GM19468 (cell line): ENCODE results near the gene ABLIM2.

Experiments used
- ATAC-seq: cut with Tn5 transposase; IDR thresholded peaks from one replicate; pipeline ENCODE4 v1.9.1; 2021; ENCODE audit warnings: mild to moderate bottlenecking, moderate library complexity, moderate number of reproducible peaks; ENCODE audit not compliant: unreplicated experiment; ENCODE audit errors: extremely low read depth

The ABLIM2 gene

DNA sequence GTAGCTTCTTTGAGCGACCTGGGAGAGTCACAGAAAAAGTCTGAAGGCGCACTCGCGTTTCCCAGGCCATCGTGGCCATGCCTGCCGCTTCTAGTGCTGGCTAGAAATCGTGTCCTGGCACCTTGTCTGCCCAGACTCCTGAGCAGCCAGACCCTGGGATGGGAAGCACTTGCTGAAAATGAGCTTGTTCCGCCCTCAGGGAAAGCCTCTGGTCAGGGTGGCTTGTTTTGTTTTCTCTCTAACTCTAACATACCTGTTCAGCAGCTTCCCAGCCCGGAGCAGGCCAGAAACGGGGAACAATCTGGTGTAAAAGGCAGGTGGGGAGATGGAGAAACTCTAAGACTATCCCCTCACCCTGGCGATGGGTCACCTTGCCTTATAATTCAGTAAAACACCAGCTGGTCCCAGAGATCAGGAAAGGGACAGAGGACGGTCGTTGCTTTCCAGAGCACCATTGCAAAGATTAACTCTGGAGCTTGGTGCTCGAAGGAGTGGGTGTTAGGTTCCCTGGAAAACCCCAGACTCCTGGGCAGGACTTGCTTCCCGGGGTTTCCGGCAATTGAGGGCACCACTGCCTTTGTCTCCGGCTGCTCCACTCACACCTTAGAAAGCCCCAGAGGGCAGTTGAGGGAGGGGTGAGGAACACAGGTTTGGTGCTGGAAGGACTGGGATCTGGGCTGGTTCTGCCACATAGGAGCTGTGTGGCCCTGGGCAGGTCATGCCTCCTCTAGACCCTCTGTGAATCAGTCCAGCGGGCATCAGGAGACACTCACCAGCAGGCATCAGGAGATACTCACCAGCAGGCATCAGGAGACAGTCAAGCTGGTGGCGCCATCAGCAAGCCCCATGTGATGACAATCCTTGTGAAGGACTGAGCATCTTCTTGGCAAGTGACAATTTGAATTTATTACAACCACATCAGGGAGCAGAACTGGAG is 36.0 kb upstream of the ABLIM2 start:
- ATAC-seq, result no peak

- ATAC-seq, result peak; percentile 86
Observed at GRCh38 chr4:8192748-8193738, 34.4 kb upstream of the ABLIM2 start.

DNA sequence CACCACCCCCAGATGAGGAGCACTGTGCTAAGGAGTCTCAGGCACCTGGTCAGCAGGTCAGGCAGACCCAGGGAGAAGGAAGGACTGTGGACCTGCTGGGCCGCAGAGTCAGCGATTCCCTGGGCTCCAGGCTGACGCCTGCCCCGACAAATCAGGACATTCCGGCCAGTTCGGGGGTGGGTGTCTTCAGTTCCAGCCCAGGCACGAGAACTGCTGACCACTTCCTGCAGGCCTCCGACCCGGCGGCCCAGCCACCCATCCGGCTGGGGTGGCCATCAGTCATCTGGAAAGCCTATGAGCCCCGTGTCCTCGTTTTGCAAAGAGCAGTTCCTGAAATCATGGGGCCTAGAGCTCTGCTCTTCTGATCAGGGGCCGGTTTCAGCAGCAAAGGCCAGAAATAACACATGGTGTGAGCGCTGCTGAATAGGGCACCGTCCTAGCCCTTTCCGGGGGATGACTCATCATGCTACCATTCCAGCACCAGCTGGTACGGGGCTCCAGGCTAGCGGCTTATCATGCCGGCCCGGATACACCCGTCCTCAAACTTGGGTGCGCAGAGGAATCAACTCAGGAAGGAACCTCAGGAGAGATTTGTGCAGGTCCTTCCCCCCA is 32.6 kb upstream of the ABLIM2 start:
- ATAC-seq, result no peak

DNA sequence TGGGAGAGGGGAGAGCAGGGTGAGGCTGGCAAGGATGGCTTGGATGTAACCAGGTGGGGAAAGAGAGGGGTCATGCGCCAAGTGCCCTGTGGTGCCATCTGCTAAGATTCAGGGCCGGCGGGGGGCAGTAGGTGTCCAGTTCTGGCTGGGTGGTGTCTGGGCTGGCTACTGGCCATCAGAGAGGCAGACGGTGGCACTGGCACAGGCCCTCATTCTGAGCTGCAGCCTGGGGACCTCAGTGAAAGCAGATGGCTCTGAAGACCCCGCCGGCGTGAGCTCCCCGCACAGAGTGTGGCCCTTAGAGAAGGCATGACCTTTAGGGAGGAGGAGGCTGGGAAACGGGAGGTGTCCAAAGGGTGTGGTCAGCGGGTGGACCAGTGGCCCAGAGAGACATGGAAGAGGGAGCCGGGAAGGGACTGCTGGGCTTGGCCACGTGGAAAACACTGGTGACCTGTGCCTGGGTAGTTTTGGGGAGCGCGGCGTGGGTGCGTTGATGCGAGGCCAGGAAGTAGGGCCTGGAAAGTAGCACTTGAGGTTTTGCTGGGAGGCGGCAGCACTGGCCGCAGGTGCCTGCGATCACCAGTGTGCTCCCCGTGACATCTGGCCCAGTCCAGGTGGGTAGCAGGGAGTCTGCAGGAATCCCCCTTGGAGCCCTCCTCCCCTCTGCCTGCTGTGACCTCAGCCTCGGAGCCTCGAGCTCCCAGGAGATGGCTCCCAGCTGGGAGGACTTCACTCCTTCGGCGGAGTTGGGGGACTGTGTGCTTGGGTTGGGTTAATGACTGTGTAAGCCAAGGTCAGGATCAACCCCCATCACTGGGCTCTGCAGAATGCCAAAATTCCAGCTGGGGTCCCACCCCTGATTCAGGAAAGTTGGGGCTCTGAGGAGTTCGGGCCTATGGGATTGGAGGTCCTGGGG is 31.2 kb upstream of the ABLIM2 start:
- no peak for ATAC-seq

DNA sequence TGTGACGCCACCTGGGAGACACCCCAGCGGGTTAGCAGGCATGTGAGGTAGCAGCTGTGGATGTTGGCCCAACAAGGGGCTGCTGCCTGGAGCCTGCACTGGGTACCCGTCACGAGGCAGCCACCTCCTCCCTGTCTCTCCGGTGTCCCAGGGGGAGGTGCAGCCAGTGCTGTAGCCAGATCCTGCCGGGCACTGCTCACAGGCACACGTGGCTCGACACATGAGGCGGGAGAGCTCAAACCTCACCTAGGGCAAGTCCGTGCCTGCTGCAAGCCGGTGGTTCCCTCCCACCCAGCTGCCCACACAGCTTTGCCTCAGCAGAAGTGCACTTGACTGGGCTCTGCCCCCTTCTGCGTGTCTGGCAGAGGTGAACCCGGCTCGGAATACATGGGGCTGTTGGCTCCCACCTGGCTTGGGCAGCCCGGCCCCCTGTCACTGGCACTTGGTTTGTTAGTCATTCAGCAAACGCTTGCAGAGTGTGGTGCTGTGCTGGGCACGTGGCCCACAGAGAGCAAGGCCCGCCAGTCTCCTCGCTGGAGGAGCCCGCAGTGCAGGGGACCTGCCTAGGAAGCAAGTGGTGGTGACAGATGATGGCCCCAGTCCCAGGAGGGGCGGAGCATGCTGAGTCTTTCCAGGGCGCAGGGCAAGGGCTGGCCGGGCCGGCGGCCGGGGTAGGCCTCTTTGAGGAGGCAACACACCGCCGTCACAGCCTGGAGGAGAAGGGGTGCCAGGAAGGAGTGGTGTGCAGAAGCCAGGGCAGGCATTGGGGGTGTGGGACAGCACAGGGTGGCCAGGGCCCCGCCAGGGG is 30.3 kb upstream of the ABLIM2 start:
- no peak for ATAC-seq

- no peak for ATAC-seq
Observed at GRCh38 chr4:8188085-8188484, 29.5 kb upstream of the ABLIM2 start.

DNA sequence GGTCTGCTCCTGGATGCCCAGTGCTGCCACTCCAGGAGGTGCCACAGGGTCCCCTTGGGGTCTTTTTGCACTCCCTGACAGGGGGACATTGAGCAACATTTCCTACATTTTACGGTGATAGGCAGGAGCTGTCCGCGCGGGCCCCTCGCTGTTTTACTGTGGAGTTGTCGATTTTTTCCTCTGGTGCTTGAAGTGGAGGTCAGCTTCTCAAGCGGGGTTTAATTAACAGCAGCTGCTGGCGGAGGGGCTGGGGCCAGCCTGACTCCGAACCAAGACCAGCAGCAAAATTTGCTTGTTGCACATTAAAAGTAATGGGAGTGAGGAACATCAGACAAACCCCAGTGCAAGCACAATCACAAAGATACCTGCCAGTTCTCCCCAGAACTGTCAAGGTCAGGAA is 27.3 kb upstream of the ABLIM2 start:
- no peak for ATAC-seq

- no peak for ATAC-seq
Observed at GRCh38 chr4:8185295-8185694, 26.7 kb upstream of the ABLIM2 start.

DNA sequence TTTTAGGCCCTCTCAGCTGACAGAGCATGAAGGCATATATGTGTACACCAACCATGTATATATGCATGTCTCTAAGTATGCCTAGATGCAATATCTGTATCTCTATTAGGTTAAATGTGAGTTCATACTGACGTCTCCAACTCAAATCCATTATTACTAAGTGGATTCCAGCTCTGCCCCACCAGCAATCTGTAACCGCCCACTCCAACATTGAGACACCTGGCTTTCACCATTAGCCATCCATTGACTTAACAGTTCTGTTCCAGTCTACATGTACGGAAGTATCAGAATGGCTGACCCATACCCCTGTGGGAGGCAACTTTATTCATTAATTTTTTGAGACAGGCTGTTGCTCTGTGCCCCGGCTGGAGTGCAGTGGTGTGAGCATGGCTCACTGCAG is 25.4 kb upstream of the ABLIM2 start:
- ATAC-seq, result no peak

- ATAC-seq, result no peak
Observed at GRCh38 chr4:8182858-8183725, 24.5 kb upstream of the ABLIM2 start.

DNA sequence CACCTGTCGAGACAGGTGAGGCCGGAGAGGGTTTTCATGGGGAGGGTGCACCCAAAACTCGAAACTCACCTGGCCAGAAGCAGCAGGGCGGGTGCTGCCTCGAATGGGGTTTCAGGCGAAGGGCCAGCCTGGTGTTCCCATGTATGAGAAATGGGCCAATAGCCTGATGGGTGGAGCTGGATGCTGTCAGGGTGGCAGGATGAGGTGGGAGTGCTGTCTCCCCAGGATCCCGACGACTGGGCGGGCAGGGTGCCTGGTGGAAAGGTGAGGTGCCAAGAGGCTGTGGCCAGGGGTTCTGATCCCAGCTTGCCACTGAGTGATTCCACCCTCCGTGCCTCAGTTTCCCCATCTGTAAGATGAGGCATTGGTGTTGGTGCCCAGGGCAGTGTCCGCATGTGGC is 23.7 kb upstream of the ABLIM2 start:
- ATAC-seq, result no peak

- no peak for ATAC-seq
Observed at GRCh38 chr4:8181844-8182243, 23.2 kb upstream of the ABLIM2 start.

- ATAC-seq, result no peak
Observed at GRCh38 chr4:8181119-8181518, 22.5 kb upstream of the ABLIM2 start.

GRCh38 chr4:8180310-8181093 is 21.9 kb upstream of the ABLIM2 start:
- no peak for ATAC-seq

DNA sequence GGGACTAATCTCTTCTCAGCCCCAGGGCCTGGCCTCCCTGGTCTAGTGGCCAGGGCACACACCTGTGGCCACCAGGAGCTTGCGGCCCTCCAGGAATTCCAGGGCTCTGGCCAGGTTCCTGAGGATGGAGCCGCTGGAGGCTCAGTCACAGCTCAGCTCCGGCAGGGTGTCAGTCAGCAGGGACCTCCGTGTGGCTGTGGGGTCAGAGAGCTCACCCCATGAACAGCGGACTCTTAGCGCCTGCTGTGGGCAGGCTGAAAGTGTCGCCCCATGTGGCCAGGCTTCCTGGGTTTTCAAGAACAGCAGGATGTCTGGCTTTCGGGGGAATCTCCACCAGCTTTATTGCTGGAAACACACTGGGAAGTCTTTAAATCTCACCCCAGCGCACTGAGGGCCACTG is 21.2 kb upstream of the ABLIM2 start:
- no peak for ATAC-seq

DNA sequence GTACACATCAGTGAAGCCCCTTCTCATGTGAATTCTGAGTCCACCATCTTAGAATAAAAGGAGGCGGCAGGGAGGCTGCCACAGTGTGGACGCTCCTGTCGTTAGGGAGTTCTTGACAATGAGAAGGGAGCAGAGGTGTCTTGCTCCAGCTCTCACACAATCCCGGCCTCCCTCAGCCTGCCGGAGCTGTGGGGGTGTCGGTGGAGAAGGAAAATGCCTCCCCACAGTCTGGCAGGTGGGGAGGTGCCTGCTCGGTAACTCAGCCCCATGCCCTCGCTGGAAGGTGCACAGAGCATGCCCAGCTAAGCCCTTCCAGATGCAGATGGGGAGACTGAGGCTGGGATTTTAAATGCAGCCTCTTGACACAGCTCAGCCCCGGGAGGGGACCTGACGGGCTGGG is 20.5 kb upstream of the ABLIM2 start:
- ATAC-seq, result no peak

DNA sequence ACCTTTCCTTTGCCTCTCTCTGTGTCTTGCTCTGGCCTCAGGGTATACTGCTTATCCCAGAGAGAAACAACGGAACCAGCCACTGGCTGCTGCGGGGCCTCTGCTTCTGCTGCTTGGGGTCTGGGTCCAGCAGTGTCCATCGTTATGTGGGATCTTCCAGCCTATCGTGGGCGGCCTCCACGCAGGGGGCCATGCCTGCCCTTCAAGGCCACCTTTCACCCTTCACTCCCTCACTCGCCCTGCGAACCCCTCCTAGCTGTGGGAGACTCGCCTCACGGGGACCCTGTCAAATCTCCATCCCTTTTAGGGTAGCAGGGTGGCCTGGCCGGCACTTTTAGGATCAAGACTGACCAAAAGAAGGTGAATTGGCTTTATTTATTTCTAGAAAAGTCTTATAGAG is 19.3 kb upstream of the ABLIM2 start:
- no peak for ATAC-seq
